Chondrocyte (in vitro differentiated cells): ENCODE measurements around the gene ASCC1. TPM values are rescaled to one million over a fixed set of nuclear protein-coding genes. Genes with fewer than 3 reads are reported as not detected.

Experiments used
- DNase-seq: peaks from one replicate; pipeline ENCODE4 v3.0.0; 2021; ENCODE audit warnings: mixed read lengths, low spot score
- H3K27ac Mint-ChIP-seq: one replicate; pipeline ENCODE4 v1.8.0; 2021; ENCODE audit warnings: mild to moderate bottlenecking, moderate library complexity, mixed read lengths; ENCODE audit not compliant: unreplicated experiment
- H3K27me3 Mint-ChIP-seq: 2 replicates; pipeline ENCODE4 v1.8.0; 2021; ENCODE audit warnings: low read depth, mixed read lengths
- H3K36me3 Mint-ChIP-seq: 2 replicates; pipeline ENCODE4 v1.8.0; 2021; ENCODE audit warnings: low read depth, mixed read lengths
- H3K4me1 Mint-ChIP-seq: 2 replicates; pipeline ENCODE4 v1.8.0; 2021; ENCODE audit warnings: low read depth, mild to moderate bottlenecking, mixed read lengths
- H3K4me3 Mint-ChIP-seq: one replicate; pipeline ENCODE4 v1.8.0; 2021; ENCODE audit warnings: mild to moderate bottlenecking, moderate library complexity, mixed read lengths; ENCODE audit not compliant: unreplicated experiment
- H3K9me3 Mint-ChIP-seq: 2 replicates; pipeline ENCODE4 v1.8.0; 2021; ENCODE audit warnings: low read depth, mixed read lengths
- CTCF ChIP-seq: fragments of 200-600 bp; sonication (generic); IDR thresholded peaks from 2 replicates; pipeline ENCODE4 v1.5.0; 2021; ENCODE audit warnings: antibody characterized with exemption, mild to moderate bottlenecking, moderate library complexity
- total RNA-seq: library from RNA; stranded (reverse); gene quantifications from 3 replicates; pipeline ENCODE4 v1.2.1, GENCODE V29; 2021

Gene ASCC1
- total RNA-seq, 1 donor from 2014 or later: 36.8 TPM

- H3K4me3 Mint-ChIP-seq: no peak overlapping the region
- no peak for DNase-seq
- TF ChIP-seq CTCF: no peak
- no peaks in the 10 kb centered on the region for H3K9me3 Mint-ChIP-seq
- peaks cover 14% of the 10 kb centered on the region for H3K36me3 Mint-ChIP-seq
- peaks cover 28% of the 10 kb centered on the region for H3K4me1 Mint-ChIP-seq
- peaks cover 6% of the 10 kb centered on the region for H3K27me3 Mint-ChIP-seq
- H3K27ac Mint-ChIP-seq: no peak overlapping the region
Observed at GRCh38 chr10:72093450-72093849, 122.6 kb downstream of the ASCC1 start.

GRCh38 chr10:72092987-72093386, 123.1 kb downstream of the ASCC1 start:
- DNase-seq: no peak
- peaks cover 10% of the 10 kb centered on the region for H3K27me3 Mint-ChIP-seq
- TF ChIP-seq CTCF: no peak
- no peak overlapping the region for H3K27ac Mint-ChIP-seq
- peaks cover 27% of the 10 kb centered on the region for H3K4me1 Mint-ChIP-seq
- peaks cover 15% of the 10 kb centered on the region for H3K36me3 Mint-ChIP-seq
- H3K4me3 Mint-ChIP-seq: no peak overlapping the region
- H3K9me3 Mint-ChIP-seq: no peaks in the 10 kb centered on the region

- peaks cover 11% of the 10 kb centered on the region for H3K27me3 Mint-ChIP-seq
- no peak overlapping the region for H3K4me3 Mint-ChIP-seq
- DNase-seq: no peak
- H3K4me1 Mint-ChIP-seq: peaks cover 21% of the 10 kb centered on the region
- no peak overlapping the region for H3K27ac Mint-ChIP-seq
- no peak for TF ChIP-seq CTCF
- H3K9me3 Mint-ChIP-seq: no peaks in the 10 kb centered on the region
- H3K36me3 Mint-ChIP-seq: peaks cover 15% of the 10 kb centered on the region
Observed at GRCh38 chr10:72092171-72092924, 123.7 kb downstream of the ASCC1 start.

- Mint-ChIP-seq H3K4me1 (peaks cover 8% of the 10 kb centered on the region), H3K4me3 (no peak overlapping the region), H3K27me3 (peaks cover 18% of the 10 kb centered on the region), H3K36me3 (peaks cover 7% of the 10 kb centered on the region), H3K27ac (no peak overlapping the region), H3K9me3 (no peaks in the 10 kb centered on the region)
- no peak for TF ChIP-seq CTCF
- DNase-seq: no peak
Observed at GRCh38 chr10:72090326-72090725, 125.8 kb downstream of the ASCC1 start.

- H3K4me1 Mint-ChIP-seq: peaks cover 8% of the 10 kb centered on the region
- H3K4me3 Mint-ChIP-seq: no peak overlapping the region
- peaks cover 18% of the 10 kb centered on the region for H3K27me3 Mint-ChIP-seq
- H3K36me3 Mint-ChIP-seq: peaks cover 6% of the 10 kb centered on the region
- no peak for DNase-seq
- no peak for TF ChIP-seq CTCF
- no peak overlapping the region for H3K27ac Mint-ChIP-seq
- no peaks in the 10 kb centered on the region for H3K9me3 Mint-ChIP-seq
Observed at GRCh38 chr10:72089618-72090017, 126.5 kb downstream of the ASCC1 start.
